ENCODE measurements around the gene IL2RG. TPM values are rescaled to one million over a fixed set of nuclear protein-coding genes. Genes with fewer than 3 reads are reported as not detected.

The IL2RG gene
- total RNA-seq: not detected in 2 replicates

GRCh38 chrX:71111141-71111843 is at the start of gene IL2RG:
TSS of gene IL2RG (minus strand) at chrX:71111577. CDS start at chrX:71111539, 38 bp downstream.

GRCh38 chrX:71144651-71145050 is 33.3 kb upstream of the IL2RG start, which contains the start of gene NLGN3:
TSS of gene NLGN3 (plus strand) at chrX:71144841. CDS start at chrX:71147750, 2,909 bp downstream.

DNA sequence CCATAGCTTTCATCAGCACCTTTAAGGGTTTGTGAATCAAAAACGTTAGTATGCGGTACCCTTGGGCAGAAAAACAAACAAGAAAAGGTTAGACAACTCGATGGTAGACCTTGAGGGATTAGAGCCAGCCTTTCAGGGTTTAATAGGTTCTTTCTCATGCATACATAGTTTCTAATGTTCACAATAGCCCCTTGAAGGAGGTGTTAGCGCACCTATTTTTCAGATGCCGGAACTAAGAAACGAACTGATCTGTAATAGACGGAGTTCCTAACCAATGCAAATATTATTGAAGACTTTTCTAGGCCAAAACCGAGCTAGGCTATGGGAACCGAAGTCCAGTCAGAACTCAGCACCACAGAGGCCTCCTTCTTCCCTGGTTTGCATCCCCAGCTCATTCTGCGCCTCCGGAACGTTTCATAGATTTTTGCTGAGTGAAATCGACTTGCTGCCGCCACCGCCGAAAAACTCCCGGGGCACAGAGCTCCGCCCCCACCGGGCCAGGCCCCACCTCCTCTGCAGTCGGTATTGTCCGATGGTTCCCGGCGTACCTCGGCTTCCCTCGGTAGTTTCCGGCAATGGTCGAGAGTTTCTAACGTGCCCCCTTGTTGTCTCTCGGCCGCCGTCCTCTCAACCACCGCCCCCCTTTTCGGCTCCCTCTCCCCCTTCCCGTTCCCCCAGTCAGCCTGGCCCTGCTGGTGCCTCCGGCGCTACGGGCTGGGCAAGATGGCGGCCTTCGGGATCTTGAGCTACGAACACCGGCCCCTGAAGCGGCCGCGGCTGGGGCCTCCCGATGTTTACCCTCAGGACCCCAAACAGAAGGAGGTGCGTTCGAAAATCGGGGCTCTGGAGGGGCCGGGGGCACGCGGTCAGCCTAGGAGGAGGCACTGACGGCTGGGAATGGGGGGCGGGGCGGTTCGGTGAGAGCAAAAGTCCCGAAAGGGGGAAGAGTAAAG is 6.9 kb upstream of the IL2RG start, which contains the start of gene MED12:
Gene MED12, plus strand, starts transcription at position 565 of the 953 bp plus-strand sequence. Its CDS starts 159 bp downstream, at position 724.

GRCh38 chrX:71106427-71106826 is 5.0 kb downstream of the IL2RG start, which contains the start of gene CXorf65:
TSS of gene CXorf65 (minus strand) at chrX:71106740. CDS start at chrX:71106556, 184 bp downstream.

DNA sequence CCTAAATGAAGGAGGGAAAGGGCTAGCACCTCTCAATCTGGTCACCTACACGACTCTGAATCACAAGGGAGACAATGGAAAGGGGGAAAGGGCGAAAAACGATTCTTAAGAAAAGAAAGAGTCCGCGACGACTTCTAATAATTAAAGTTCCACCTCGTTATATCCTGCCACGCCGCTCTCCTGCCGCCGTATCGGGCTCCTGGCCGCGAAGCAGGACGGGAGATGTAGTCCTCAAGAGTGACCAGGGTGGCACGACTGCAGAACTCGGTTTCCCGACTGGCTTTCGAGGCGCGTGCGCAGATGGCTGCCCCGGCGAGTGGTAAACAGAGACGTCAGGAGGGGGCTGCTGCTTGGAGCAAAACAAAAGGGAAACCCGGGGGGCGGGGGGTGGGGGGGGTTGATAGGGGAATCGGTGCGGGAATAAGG is 15.8 kb downstream of the IL2RG start, which contains the start of gene FOXO4:
Gene FOXO4, plus strand, starts transcription at position 297 of the 426 bp plus-strand sequence. CDS start 678 bp downstream, outside the sequence.

DNA sequence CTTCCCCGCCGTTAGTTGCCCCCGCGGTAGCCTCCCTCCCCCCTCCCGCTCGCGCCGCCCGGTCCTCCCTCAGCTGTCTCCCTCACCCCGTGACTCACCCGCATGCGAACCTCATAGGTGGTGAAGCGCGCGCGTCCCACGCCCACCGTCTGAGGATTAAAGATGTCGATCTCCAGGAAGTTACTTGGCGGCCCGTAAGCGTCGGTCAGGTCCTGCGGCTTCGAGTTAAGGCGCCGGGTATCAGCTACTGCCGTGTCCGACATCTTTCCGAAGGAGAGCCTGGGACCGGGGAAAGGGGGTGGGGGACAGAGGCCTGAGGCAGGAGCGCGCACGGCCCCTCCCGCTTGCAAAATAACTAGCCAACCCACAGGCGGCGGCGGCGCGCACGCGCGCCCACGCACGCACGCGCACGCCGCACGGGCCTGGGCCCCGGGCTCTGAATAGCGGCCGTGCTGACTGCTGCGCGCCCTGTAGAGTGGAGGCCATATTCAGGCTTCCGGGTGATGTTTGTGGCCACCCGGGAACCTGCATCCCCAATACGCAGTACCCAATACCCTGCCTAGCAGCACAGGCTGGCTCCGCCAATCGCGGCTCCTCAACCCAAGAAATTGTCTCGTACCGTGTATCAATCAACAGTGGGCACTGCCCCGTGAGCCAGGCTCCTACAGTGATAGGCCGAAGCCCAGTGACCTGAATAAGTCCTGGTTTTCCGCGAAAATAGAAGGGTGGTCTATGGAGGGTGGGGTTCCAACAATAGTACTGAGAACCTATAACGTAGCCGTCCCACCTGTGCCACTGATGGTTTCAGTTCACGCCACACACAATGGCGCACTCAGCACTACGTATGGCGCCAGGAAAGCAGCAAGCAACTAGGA is 43.1 kb downstream of the IL2RG start, which contains the start of gene SNX12:
Gene SNX12, minus strand, starts transcription at position 291 of the 875 bp plus-strand sequence. Its CDS starts 28 bp downstream, at position 263.

Other genes starting within 250 kb of the IL2RG start
- 0.12 TPM in 1 of 2 replicates, not detected in the other for gene TEX11, start 202.9 kb downstream of the IL2RG start, total RNA-seq
- not detected in 2 replicates for gene SLC7A3, start 180.5 kb downstream of the IL2RG start, total RNA-seq
- 55.7 and 57.2 TPM in 2 replicates for gene SNX12, start 43.2 kb downstream of the IL2RG start, total RNA-seq
- gene FOXO4, start 15.7 kb downstream of the IL2RG start, total RNA-seq: 2.2 and 4.6 TPM in 2 replicates
- not detected in 2 replicates for gene CXorf65, start 4.8 kb downstream of the IL2RG start, total RNA-seq
- gene MED12, start 7.0 kb upstream of the IL2RG start, total RNA-seq: 15.6 and 28.7 TPM in 2 replicates
- under 0.01 and 0.12 TPM in 2 replicates for gene NLGN3, start 33.3 kb upstream of the IL2RG start, total RNA-seq
- not detected in 2 replicates for gene GJB1, start 111.6 kb upstream of the IL2RG start, total RNA-seq
- 12.0 and 14.0 TPM in 2 replicates for gene ZMYM3, start 142.6 kb upstream of the IL2RG start, total RNA-seq
- gene NONO, start 172.1 kb upstream of the IL2RG start, total RNA-seq: 400 and 456 TPM in 2 replicates
- 1.00 and 1.2 TPM in 2 replicates for gene ITGB1BP2, start 190.2 kb upstream of the IL2RG start, total RNA-seq

All from uterine smooth muscle cell (primary cell).